Measurements from ENCODE around the gene TK2.
"Not testable (repeated sequence)": the region's sequence is repeated elsewhere in the genome, so short reads cannot be mapped to it uniquely, and the experiment has no call there.

The TK2 gene

DNA sequence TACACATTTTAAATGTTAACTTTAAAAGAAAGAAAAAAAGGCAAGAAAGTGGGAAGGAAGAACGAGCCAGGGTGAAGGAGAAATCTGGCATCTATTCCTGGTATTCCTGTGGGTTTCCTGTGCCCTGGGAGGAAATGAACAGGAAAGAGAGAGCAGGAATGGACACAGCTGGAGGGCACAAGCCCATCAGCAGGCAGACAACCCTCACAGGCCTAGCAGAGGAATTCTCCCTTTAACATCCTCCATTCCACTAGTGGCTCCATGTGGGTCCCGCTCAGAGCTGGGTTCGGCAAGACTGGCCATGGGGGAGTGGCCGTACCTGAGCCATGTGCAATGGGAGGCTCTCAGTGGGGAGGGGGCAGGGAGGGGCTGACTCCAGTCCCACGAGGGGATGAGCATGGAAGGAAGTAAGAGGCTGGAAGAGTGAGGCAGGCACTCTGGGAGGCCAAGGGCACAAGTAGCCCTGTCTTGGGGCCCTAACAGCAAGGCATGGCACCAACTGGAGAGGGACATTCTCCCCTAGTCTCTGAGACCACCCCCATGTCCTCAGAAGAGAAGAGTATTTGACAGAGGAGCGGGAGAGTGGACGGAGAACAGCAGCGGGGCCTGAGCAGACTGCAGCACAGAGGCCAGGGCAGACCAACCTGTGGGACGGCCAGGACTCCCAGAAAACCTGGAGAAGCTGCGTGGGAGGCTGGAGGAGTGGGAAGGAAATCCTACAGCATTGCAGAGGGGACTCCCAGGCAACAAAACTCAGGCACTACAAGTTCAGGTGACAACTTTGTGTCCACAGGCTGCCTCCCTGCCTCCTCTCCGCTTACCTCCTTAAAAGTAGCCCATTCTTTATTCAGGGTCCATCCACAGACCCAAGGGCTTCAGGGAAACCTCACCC lies 30.2 kb downstream of the TK2 start:
- no peak for DNase-seq (ENCODE audit: low spot score)

DNA sequence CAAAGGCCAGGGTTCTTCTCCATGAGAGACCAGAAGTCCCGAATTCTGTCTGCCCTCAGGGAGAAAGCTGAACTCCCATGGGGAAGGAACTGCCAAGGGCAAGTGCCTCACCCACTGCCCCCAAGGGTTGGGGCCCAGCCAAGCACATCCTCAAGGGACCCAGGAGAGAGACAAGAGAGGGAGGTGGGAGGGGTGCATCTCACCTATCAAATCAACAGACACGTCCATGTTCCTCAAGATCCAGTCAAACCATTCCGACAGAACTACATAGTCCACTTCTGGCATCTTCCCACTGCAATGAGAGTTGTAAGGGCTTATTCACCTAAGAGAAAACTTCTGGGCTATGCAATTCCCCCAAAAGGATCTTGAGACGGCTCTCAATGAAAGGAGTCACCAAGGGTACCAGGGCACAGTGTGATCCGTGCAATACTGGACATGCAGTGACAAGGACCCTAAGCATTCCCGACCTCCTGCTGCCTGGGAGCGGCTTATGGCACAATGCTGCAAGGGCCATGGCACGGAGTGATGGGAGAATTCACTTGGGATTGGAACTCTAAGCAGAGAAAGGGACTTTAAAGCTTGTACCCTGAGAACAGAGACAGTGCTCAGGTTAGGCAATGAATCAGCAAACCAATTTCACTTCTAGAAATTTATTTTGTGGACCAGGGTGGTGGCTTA lies 32.2 kb downstream of the TK2 start:
- DNase-seq (ENCODE audit: low spot score) = peak; percentile 29

DNA sequence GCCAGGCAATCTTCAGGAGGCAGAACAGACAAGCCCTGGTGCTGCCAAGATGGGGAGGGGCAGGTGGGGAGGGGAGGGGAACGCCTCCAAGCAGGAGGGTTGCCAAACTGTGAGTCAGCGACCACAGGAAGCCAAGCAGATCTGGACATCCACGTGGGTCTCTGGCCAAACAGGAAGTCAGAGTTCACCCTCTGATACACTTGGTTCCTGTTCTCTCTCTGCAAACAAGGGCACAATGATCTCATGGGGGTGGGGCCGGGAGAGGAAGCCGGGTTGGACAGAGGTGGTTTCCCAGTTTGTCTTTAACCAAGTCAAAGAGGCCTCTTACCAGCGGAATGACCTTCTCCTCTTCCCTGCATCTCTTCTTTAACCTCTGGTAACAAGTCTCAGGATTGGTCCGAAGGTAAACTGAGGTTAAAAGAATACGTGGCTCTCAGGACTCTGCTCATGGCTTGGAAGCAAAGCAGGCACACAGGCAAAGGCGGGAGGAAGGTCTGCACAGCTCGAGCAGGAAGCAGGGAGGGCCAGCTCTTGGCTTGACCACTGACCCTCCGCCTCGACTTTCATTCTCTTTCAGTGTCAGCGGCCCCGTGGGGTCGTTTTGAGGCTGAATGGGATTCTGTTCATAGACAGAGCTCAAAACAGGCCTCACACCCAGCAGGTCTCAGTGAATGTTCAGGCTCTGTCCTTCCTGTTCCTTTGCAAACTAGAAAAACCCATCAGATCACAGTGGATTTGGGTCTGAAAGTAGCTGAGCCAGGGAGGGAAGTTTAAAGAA lies 32.9 kb downstream of the TK2 start:
- peak; percentile 98 for DNase-seq (ENCODE audit: low spot score)

DNA sequence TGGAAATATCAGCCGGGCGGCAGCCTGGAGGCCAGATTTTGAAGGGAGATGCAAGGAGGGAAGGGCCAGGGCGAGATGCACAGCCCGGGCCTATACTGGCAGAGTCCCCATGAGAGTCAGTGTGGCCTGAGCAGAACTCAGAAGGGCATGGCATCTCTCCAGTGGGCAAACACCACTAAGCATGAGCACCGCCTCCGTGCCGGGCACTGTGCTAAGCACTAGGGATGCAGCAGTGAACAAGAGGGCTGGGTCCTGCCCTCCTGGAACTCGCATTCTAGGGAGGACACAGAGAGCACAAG lies 33.5 kb downstream of the TK2 start:
- DNase-seq (ENCODE audit: low spot score) = no peak

DNA sequence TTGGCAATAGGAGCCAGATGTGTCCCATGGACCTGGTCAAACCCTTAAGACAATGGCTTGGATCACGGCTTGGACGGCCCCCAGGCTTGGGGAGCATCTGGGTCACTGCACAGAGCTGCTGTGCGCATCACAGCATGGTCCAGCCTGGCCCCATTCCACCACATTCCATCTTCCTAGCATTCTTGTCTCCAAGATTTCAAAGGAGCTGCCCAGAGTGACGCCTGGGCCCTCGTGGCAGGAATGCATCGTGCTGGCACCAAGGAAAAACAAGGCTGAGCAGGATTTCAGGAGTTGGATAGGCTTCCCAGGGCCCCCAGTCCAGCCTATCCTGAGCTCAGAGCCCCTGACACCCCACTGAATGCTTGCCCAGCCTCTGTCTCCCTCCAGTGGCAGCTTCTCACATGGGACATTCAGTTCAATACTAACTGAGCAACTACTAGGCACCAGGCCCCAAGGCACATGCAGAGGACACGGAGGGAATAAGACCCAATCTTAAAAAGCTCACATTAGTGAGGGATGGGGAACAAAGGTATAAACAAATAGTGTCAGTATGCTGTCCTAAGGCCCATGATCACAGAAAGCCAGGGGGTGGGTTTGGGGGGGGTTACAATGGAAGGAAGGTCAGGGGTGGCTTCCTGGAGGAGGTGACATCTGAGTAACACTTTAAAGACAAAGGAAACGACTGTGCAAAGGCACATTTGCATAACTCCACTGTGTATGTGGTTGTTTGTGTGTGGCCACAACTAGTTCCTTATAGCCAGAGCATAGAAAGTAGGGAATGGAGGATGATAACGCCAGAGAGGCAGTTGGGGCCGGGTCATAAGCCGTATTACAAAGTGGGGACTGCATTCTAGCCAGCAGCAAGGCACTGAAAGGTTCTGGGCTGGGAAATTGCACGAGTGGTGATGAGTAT lies 34.1 kb downstream of the TK2 start:
- peak; percentile 37 for DNase-seq (ENCODE audit: low spot score)

DNA sequence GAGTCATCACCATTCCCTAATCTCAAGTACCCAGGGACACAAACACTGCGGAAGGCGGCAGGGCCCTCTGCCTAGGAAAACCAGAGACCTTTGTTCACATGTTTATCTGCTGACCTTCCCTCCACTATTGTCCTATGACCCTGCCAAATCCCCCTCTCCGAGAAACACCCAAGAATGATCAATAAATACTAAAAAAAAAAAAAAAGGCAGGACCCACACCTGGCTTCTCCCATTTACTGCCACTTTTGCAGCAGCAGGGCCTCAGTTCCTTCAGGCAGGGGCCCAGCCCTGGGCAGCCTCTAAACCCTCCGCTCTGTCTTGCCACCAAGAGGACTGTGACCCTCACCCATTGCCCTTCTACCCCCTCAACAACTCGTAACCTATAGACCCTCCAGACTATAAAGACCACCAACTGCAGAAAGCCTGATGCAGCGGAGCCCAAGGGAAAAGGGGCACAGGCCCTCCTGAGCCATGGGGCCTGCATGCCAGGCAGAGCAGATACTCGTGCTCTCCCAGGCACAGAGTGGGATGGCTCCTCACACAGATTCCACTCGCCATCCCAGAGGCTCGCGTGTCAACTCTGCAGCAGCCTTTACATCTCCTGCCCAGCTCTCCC lies 34.8 kb downstream of the TK2 start:
- not testable (repeated sequence) for DNase-seq (ENCODE audit: low spot score)

DNA sequence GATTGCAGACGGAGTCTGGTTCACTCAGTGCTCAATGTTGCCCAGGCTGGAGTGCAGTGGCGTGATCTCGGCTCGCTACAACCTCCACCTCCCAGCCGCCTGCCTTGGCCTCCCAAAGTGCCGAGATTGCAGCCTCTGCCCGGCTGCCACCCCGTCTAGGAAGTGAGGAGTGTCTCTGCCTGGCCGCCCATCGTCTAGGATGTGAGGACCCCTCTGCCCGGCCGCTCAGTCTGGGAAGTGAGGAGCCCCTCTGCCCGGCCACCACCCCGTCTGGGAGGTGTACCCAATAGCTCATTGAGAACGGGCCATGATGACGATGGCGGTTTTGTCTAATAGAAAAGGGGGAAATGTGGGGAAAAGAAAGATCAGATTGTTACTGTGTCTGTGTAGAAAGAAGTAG lies 35.5 kb downstream of the TK2 start:
- not testable (repeated sequence) for DNase-seq (ENCODE audit: low spot score)

DNA sequence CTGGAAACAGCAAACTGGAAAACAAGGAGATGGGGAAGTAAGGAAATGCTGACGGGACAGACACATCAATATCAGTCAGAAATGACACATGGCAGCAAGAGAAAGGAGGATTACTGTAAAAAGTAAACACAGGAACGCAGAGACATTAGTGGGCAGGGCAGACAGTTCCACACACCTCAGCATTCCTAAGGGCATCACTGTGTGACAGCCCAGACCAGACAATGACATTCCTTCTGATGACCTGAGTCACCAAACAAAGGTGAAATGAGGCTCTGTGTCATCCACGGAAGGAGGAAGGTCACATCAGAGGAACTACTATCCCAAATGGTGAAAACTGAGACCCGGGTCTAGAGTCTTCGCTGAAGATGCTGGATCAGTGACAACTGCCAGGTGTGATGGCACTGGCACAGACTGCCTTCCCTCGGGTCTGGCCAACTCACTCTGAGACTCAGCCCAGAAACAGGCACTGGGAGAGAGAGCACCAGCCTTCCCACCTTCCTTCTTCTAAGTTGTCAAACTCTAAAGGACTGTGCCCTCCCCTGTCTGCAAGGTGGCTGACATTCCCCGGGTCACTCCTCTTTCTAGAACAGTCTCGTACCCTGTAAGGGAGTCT lies 36.7 kb downstream of the TK2 start:
- DNase-seq (ENCODE audit: low spot score) = no peak

DNA sequence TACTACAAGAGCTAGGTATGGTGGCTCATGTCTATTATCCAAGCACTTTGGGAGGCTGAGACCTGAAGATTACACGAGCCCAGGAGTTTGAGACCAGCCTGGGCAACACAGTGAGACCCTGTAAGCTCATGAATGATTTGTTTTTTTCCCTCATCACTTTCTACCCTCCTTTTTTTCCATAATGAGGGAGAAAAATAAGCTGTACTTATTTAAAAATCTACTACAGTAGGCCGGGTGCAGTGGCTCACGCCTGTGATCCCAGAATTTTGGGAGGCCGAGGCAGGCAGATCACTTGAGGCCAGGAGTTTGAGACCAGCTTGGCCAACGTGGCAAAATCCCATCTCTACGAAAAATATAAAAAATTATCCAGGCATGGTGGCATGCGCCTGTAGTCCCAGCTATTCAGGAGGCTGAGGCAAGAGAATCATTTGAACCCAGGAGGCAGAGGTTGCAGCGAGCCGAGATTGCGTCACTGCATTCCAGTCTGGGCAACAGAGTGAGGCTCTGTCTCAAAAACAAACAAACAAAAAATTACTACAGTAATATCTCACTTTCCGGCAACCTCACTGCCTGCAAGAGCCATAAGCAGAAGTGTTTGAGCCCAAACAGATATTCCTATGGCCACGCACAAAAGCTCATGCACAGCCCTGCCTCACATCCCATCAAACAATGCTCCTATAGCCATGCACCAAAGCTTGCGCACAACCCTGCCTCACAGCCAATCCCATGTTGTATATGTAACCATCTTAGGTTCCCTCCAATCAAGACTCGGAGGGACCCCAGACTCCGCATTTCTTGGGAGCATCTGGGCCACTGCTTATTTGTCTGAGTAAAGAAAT lies 37.4 kb downstream of the TK2 start:
- no peak for DNase-seq (ENCODE audit: low spot score)

DNA sequence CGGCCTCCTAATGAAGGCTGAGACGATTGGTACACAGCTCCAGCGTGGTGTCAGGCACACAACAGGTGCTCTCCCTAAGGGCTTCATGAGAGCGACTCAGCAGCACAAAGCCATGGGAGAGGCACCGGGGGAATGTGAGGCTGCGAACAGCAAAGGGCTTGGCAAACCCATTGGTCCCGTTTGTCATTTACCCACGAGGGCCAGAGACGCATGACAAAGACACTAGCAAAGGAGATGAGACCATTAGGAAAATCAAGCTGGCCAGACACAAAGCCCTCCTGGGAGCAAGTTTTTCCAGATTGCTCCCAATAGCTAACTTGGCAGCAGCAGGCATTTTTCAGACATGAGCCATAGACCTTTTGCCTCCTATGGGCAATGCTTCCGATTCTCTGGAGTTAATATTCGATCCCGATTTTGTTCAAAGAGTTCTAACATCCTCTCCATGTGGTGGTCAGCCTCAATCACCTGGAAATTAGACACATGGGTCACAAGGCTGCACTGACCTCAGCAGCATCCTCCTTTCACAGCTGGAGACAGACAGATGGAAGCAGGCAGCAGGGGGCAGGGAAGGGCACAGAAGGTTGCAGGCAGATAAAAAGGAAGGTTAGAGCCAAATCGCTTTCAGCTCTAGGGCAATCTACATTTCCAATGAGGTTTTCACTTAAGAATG lies 38.2 kb downstream of the TK2 start:
- DNase-seq (ENCODE audit: low spot score) = peak; percentile 37

DNA sequence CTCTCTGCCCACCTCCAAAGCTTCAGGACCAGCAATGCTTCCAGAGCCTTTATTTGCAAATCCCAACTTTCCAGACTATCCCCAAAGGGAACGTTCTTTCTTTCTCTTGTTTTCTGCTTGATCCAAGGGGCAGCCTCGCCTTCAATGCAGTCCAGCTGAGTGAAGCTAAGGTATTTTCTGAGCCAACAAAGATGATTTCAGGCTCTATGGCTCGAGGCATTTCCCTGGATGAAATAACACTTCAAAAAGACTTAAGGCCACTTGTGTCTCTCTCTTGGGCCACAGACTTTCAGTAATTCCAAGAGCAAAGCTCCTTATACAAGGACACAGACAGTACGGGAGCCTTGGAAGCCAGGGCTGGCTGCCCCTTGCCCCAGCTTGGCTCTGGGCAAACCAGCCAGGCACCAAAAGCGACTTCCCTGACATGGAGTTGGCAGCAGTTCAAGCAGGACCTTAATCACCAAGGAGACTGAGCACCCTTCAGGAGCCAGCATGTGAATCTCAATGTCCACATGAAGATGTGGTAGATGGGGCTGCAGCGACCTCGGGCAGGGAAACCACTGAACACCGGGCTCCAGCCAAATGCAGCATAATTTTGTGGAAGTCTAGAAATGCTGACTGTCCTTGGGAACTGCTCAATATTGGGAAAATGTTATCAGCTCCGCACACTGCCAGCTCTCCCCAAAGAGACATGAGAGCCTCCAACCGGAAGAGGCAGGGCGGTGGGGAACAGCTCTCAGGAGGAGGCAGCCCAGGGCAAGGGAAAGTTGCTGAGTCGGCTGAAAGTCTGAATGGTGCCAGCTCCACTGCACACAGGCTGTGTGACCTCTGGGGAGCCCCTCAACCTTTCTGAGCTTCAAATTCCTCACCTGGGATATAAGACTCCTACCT lies 39.0 kb downstream of the TK2 start:
- DNase-seq (ENCODE audit: low spot score) = peak; percentile 46

DNA sequence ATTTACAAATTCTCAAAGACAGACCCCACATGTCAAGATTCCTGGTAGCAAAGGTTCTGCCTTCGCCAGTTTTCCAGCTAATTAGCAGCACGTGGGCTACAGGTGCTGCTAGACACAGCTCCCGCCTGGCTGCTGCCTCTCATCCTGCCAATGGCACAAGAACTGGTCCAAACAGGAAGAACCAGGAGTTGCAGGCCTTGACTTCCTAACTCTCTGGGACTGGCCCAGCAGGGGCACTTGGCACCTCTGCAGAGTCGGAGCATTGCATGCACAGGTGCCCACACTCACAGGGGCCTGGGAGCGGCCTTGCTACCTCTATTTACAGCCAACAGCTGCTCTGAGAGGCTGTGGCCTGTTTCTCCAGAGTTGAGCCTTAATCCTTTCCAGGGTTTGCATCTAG lies 39.6 kb downstream of the TK2 start:
- DNase-seq (ENCODE audit: low spot score) = no peak

DNA sequence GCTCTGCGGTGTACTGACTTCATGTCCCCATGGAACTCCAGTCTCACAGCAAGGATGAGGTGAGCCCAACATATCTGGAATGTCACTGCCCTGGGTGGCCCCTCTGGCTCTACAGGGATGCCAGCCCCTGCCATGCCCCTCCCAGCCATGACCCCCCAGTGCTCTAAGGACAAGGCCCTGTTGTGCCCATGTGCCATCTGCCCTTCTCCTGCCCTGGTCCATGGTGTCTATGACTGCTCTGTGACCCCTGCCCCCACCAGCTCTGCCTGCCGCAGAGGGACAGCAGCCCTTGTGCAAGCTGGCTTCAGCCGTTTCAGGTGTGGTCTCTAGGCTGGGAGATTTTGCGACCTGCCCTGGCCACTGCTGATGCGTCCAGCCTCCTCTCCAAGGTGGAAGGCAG lies 40.3 kb downstream of the TK2 start:
- DNase-seq (ENCODE audit: low spot score) = no peak

DNA sequence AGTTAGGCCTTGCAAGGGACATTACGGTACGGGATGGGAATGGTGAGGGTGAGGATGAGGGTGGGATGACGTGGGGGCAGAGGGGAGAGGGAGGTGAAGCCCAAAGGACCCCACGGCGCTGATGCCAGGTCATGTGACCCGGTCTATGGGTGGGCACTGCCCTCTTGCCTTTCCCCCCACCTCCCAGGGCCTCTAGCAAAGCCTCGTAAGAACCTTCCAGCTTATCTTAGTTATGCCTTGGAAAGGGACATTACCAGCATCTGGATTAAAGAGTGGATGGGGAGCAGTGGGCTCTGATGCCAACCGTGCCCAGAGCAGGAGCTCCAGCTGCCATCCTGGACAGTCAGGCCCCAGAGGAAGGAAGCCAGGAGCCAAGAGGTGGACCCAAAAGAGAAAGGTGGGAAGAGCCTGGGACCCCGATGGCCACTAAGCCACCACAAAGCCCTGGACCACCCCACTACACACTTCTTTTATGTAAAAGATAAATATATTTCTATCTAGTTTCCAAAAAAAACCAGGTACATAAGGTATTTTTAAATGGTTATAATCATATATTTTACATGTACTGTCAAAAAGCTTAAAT lies 40.9 kb downstream of the TK2 start:
- no peak for DNase-seq (ENCODE audit: low spot score)

DNA sequence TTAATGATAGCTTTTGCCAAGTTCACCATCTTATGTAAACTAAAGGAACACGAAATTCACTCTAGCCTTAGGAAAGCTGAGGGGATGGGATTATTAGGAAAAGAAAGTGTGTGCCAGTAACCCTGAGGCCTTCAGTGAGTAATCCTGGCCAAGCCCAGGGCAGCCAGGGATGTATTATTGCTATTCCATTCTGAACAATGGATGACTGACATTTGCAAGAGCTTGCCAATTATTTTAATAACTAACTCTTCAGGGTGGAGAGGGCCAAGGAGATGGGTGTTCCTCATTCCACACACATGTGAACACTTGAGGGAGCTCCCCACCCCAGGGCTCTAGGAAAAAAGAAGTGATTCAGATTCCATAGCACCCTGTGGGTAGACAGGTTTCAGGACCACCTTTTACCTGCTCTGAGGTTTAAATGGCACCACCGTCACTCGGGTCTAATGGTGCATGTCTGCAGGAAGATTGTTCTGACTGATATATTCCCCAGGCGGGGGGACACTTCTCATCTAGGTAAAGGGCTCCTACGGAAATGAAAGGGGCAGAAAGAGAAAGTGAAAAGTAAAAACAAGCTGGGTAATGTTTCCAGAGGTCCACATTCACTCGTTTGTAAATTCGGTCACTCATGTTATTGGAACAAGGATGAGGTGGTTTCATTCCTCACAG lies 41.5 kb downstream of the TK2 start:
- no peak for DNase-seq (ENCODE audit: low spot score)

DNA sequence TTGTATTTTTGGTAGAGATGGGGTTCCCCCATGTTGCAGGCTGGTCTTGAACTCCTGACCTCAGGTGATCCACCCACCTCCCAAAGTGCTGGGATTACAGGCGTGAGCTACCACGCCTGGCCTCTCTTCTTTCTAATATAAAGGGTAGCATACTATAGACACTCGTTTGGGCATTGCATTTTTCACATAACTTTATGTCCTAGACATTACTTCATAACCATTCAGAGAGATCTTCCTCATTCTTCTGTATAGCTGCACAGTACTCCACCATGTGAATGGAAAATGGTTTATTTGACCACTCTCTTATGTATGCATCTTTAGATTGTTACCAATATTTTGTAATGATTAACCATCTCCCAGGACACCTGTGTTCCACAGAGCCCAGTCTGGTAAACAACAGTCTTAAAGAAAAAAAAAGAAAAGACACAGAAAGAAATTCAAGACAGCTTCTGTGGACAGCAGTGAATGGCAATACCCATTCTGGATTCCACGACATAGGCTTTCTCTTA lies 42.1 kb downstream of the TK2 start:
- no peak for DNase-seq (ENCODE audit: low spot score)

DNA sequence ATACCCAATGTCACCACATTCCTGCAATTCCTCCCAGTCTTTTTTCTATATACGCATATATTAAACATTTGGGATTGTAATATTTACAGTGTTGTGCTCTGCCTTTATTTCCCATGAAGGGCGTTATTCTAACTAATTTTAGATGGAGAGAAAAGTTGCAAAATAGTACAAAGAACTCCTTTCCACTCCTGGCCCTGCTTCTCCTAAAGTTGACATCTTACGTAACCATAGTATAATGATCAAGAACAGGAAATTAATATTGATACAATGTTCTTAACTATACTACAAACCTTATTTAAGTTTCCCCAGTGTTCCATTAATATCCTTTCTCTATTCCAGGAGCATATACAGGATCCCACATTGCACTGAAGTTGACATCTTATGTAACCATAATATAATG lies 46.3 kb downstream of the TK2 start:
- DNase-seq (ENCODE audit: low spot score) = no peak
